A673 (cell line): ENCODE data around the gene EMP2. TPM values are rescaled to one million over a fixed set of nuclear protein-coding genes. Genes with fewer than 3 reads are reported as not detected.

Experiments
- BruUV-seq: library from RNA; stranded (reverse); fragments of 400-500 nt; replicated peaks from 2 replicates; lab custom pipeline; 2021; lab: Mats Ljungman, UMichigan
- CTCF ChIA-PET: fragments of 300-600 bp; sonication (Branson Sonifier 250); formaldehyde crosslinking; loops from one replicate; lab custom pipeline; 2022; ENCODE audit warnings: antibody characterized with exemption; lab: Charles Lee
- POLR2A ChIA-PET: fragments of 300-600 bp; sonication (Branson Sonifier 250); formaldehyde crosslinking; loops from one replicate; lab custom pipeline; 2022; ENCODE audit warnings: antibody characterized with exemption; ENCODE audit not compliant: low non-redundant PET; lab: Charles Lee
- DNase-seq: peaks from one replicate; pipeline ENCODE4 v3.0.0-alpha.2; 2015; ENCODE audit warnings: low spot score
- H3K27ac ChIP-seq: fragments of 200-600 bp; sonication (generic); 2 replicates; pipeline ENCODE4 v1.5.1; 2016; ENCODE audit warnings: mixed run types, low read depth, mild to moderate bottlenecking, mixed read lengths, antibody characterized with exemption, low read length; ENCODE audit not compliant: poor library complexity, severe bottlenecking
- H3K27me3 ChIP-seq: fragments of 200-600 bp; sonication (generic); replicated peaks from 2 replicates; pipeline ENCODE4 v1.6.1; 2017; ENCODE audit warnings: mixed run types, low read depth, mild to moderate bottlenecking, mixed read lengths, antibody characterized with exemption, low read length; ENCODE audit not compliant: insufficient read depth, poor library complexity
- H3K36me3 ChIP-seq: fragments of 200-600 bp; sonication (generic); 2 replicates; pipeline ENCODE4 v1.6.1; 2016; ENCODE audit warnings: mixed run types, mild to moderate bottlenecking, mixed read lengths, antibody characterized with exemption, low read length; ENCODE audit not compliant: insufficient read depth, poor library complexity, severe bottlenecking
- H3K4me1 ChIP-seq: fragments of 200-600 bp; sonication (generic); 2 replicates; pipeline ENCODE4 v1.6.1; 2017; ENCODE audit warnings: mixed run types, mild to moderate bottlenecking, mixed read lengths, antibody characterized with exemption, low read length; ENCODE audit not compliant: insufficient read depth, poor library complexity, severe bottlenecking
- H3K4me3 ChIP-seq: fragments of 200-600 bp; sonication (generic); 2 replicates; pipeline ENCODE4 v1.5.1; 2016; ENCODE audit warnings: low read depth, mixed run types, mild to moderate bottlenecking, mixed read lengths, low read length; ENCODE audit not compliant: poor library complexity, severe bottlenecking
- H3K9me3 ChIP-seq: fragments of 200-600 bp; sonication (generic); 2 replicates; pipeline ENCODE4 v1.6.1; 2016; ENCODE audit warnings: mixed run types, low read depth, mild to moderate bottlenecking, mixed read lengths, antibody characterized with exemption, low read length; ENCODE audit not compliant: poor library complexity, severe bottlenecking
- CTCF ChIP-seq: fragments of 300-800, 200-600 bp; sonication (generic); conservative IDR thresholded peaks from 2 replicates; pipeline ENCODE4 v1.5.1; 2017; ENCODE audit warnings: low read depth, mild to moderate bottlenecking, antibody characterized with exemption, low read length, moderate library complexity, mixed read lengths
- EZH2 ChIP-seq: fragments of 200-600 bp; sonication (generic); IDR thresholded peaks from 2 replicates; pipeline ENCODE4 v1.6.1; 2017; ENCODE audit warnings: borderline replicate concordance, low read depth, mild to moderate bottlenecking, mixed read lengths, antibody characterized with exemption, low read length; ENCODE audit not compliant: poor library complexity, severe bottlenecking
- intact Hi-C: fragments of 100-400 bp; cut with micrococcal nuclease; formaldehyde crosslinking; loops from one replicate; pipeline ENCODE4 v1.10.0; 2022; ENCODE audit not compliant: unreplicated experiment
- total RNA-seq: library from RNA; stranded (reverse); gene quantifications from 2 replicates; pipeline ENCODE4 v1.2.3, GENCODE V29; 2021

The EMP2 gene
- total RNA-seq, 1 experiment from 2014 or later, result 12.9 TPM

- TF ChIP-seq EZH2, result no peak
- TF ChIP-seq CTCF, result no peak
- H3K9me3 ChIP-seq, result no peaks in the 10 kb centered on the region
- POLR2A ChIA-PET, result no interaction called here
- no peak for DNase-seq
- H3K27me3 ChIP-seq, result no peaks in the 10 kb centered on the region
- H3K27ac ChIP-seq, result no peak overlapping the region
- no TSS peak for BruUV-seq
- H3K4me3 ChIP-seq, result no peak overlapping the region
- no peaks in the 10 kb centered on the region for H3K4me1 ChIP-seq
- H3K36me3 ChIP-seq, result peaks cover 2% of the 10 kb centered on the region
- CTCF ChIA-PET, result no interaction called here
- intact Hi-C loops, result no loop called here
Observed at GRCh38 chr16:10543231-10543977, 37.0 kb downstream of the EMP2 start.

- no peaks in the 10 kb centered on the region for H3K4me1 ChIP-seq
- ChIA-PET POLR2A (no interaction called here), CTCF (no interaction called here)
- no peak overlapping the region for H3K4me3 ChIP-seq
- DNase-seq, result no peak
- H3K27me3 ChIP-seq, result no peaks in the 10 kb centered on the region
- no peak overlapping the region for H3K27ac ChIP-seq
- no peaks in the 10 kb centered on the region for H3K9me3 ChIP-seq
- intact Hi-C loops, result no loop called here
- no TSS peak for BruUV-seq
- no peaks in the 10 kb centered on the region for H3K36me3 ChIP-seq
- TF ChIP-seq CTCF, result no peak
- no peak for TF ChIP-seq EZH2
Observed at GRCh38 chr16:10541366-10541765, 39.0 kb downstream of the EMP2 start.

GRCh38 chr16:10539793-10540192 lies 40.6 kb downstream of the EMP2 start:
- TF ChIP-seq EZH2 (no peak), CTCF (no peak)
- Histone ChIP-seq H3K9me3 (no peaks in the 10 kb centered on the region), H3K4me1 (no peaks in the 10 kb centered on the region), H3K27ac (no peak overlapping the region), H3K36me3 (no peaks in the 10 kb centered on the region), H3K4me3 (no peak overlapping the region), H3K27me3 (no peaks in the 10 kb centered on the region)
- intact Hi-C loops, result no loop called here
- DNase-seq, result no peak
- CTCF ChIA-PET, result no interaction called here
- POLR2A ChIA-PET, result no interaction called here
- BruUV-seq, result no TSS peak
